GM12865 (cell line): Measurements from ENCODE around the gene CDKN2C.

ENCODE experiments used
- DNase-seq: peaks from one replicate; pipeline ENCODE4 v3.0.0; 2010; ENCODE audit warnings: low read depth
- H3K4me3 ChIP-seq: 2 replicates; pipeline ENCODE4 v1.5.1; 2011; ENCODE audit warnings: mild to moderate bottlenecking, low read depth, low read length, control low read depth
- TF ChIP-seq, protein P1 (sequence below): IDR thresholded peaks from 2 replicates; pipeline ENCODE4 v1.5.1; 2011; ENCODE audit warnings: low read length, control low read depth, low read depth, inconsistent platforms; ENCODE audit not compliant: insufficient read depth; ENCODE audit errors: missing control alignments

CDKN2C gene

GRCh38 chr1:50971748-50972305, 1.8 kb downstream of the CDKN2C start:
- TF ChIP-seq, protein P1, sequence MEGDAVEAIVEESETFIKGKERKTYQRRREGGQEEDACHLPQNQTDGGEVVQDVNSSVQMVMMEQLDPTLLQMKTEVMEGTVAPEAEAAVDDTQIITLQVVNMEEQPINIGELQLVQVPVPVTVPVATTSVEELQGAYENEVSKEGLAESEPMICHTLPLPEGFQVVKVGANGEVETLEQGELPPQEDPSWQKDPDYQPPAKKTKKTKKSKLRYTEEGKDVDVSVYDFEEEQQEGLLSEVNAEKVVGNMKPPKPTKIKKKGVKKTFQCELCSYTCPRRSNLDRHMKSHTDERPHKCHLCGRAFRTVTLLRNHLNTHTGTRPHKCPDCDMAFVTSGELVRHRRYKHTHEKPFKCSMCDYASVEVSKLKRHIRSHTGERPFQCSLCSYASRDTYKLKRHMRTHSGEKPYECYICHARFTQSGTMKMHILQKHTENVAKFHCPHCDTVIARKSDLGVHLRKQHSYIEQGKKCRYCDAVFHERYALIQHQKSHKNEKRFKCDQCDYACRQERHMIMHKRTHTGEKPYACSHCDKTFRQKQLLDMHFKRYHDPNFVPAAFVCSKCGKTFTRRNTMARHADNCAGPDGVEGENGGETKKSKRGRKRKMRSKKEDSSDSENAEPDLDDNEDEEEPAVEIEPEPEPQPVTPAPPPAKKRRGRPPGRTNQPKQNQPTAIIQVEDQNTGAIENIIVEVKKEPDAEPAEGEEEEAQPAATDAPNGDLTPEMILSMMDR, result no peak
- H3K4me3 ChIP-seq, result peak overlapping the region; percentile 79
- DNase-seq, result peak; percentile 58

GRCh38 chr1:50972766-50973165, 2.7 kb downstream of the CDKN2C start:
- TF ChIP-seq, protein P1, result no peak
- DNase-seq, result no peak
- H3K4me3 ChIP-seq, result peak overlapping the region; percentile 79; the same call in 1 of the 2 replicates

GRCh38 chr1:50973255-50973654, 3.2 kb downstream of the CDKN2C start:
- TF ChIP-seq, protein P1, result no peak
- H3K4me3 ChIP-seq, result no peak overlapping the region
- DNase-seq, result no peak

DNA sequence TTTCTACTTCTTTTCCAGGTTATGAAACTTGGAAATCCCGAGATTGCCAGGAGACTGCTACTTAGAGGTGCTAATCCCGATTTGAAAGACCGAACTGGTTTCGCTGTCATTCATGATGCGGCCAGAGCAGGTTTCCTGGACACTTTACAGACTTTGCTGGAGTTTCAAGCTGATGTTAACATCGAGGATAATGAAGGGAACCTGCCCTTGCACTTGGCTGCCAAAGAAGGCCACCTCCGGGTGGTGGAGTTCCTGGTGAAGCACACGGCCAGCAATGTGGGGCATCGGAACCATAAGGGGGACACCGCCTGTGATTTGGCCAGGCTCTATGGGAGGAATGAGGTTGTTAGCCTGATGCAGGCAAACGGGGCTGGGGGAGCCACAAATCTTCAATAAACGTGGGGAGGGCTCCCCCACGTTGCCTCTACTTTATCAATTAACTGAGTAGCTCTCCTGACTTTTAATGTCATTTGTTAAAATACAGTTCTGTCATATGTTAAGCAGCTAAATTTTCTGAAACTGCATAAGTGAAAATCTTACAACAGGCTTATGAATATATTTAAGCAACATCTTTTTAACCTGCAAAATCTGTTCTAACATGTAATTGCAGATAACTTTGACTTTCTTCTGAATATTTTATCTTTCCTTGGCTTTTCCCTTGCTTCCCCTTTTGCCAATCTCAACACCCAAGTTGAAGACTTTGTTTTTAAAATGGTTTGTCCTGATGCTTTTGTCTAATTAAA, 4.0 kb downstream of the CDKN2C start:
- no peak for DNase-seq
- H3K4me3 ChIP-seq, result no peak overlapping the region
- TF ChIP-seq, protein P1, result no peak

DNA sequence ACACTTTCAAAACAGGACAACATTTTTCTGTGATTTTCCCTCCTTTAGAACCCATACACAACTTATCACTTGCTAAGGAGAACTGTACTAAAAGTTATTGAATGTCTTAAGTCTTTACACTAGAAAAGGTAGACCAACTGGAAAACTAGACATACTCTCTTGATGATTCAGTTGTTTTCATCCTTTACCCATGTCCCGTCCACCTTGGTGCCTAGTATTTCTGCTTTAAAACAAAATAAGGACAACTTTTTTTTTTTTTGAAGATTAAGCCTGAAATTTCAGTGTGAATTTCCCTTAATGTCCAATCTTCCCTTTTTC, 4.5 kb downstream of the CDKN2C start:
- no peak for DNase-seq
- TF ChIP-seq, protein P1, result no peak
- no peak overlapping the region for H3K4me3 ChIP-seq

- H3K4me3 ChIP-seq, result no peak overlapping the region
- TF ChIP-seq, protein P1, result no peak
- DNase-seq, result no peak
These were observed 5.4 kb downstream of the CDKN2C start for GRCh38 chr1:50975436-50975835.

DNA sequence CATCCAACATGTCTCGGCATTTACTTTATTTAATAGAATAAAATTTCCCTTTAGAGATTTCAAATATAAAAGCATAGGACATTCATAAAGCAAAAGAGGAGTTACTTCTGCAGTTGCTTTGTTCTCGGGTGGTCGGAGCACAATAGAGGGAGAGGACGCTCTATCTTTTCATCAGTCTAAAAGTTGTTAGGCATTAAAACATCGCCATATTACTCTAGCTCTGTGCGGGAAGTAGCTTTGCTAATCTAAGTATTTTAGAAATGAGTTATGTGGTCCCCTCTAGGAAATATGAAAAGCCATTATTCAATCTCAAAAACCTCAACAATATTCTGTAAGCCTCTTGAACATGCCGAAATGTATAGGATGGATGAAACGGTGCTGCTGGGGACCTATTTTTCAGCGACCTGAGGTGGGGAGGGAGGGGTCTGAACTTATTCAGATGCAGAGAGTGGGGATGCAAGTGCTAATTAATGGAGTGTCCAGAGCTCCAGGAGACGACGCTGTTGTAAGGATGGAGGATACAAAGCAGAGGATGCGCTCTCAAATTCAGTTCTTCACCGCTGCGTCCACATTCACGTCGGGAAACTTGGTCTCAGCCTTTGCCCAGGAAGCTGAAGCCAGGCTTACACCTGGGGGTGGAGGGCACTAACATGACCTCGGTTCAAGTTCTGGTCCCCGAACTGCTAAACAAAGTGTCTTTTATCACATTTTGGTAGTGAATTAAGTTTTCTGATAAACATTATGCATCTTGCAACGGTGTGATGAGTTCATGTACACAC, 6.3 kb downstream of the CDKN2C start:
- TF ChIP-seq, protein P1, result no peak
- peak overlapping the region; percentile 99 for H3K4me3 ChIP-seq
- peak; percentile 40 for DNase-seq
